Measurements from ENCODE around the gene PNLIPRP2. TPM values are rescaled to one million over a fixed set of nuclear protein-coding genes. Genes with fewer than 3 reads are reported as not detected.

Gene PNLIPRP2
- total RNA-seq, 1 donor: not detected

GRCh38 chr10:116668018-116668417 is 47.3 kb downstream of the PNLIPRP2 start:
- TF ChIP-seq, protein P1, sequence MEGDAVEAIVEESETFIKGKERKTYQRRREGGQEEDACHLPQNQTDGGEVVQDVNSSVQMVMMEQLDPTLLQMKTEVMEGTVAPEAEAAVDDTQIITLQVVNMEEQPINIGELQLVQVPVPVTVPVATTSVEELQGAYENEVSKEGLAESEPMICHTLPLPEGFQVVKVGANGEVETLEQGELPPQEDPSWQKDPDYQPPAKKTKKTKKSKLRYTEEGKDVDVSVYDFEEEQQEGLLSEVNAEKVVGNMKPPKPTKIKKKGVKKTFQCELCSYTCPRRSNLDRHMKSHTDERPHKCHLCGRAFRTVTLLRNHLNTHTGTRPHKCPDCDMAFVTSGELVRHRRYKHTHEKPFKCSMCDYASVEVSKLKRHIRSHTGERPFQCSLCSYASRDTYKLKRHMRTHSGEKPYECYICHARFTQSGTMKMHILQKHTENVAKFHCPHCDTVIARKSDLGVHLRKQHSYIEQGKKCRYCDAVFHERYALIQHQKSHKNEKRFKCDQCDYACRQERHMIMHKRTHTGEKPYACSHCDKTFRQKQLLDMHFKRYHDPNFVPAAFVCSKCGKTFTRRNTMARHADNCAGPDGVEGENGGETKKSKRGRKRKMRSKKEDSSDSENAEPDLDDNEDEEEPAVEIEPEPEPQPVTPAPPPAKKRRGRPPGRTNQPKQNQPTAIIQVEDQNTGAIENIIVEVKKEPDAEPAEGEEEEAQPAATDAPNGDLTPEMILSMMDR (IDR thresholded peaks at IDR 0.05; ENCODE audit: insufficient read depth, low read depth, low read length): no peak
- DNase-seq (ENCODE audit: low read depth): no peak
- no peak overlapping the region for H3K4me3 ChIP-seq (ENCODE audit: low read depth, low read length)

GRCh38 chr10:116668446-116668845 is 47.7 kb downstream of the PNLIPRP2 start:
- TF ChIP-seq, protein P1 (IDR thresholded peaks at IDR 0.05; ENCODE audit: insufficient read depth, low read depth, low read length): no peak
- DNase-seq (ENCODE audit: low read depth): no peak

GRCh38 chr10:116669080-116669479 is 48.3 kb downstream of the PNLIPRP2 start:
- TF ChIP-seq, protein P1 (IDR thresholded peaks at IDR 0.05; ENCODE audit: insufficient read depth, low read depth, low read length): no peak

More at GRCh38 chr10:116668446-116668845, 47.7 kb downstream of the PNLIPRP2 start:
- no peak overlapping the region for H3K4me3 ChIP-seq (ENCODE audit: low read depth, low read length)

DNA sequence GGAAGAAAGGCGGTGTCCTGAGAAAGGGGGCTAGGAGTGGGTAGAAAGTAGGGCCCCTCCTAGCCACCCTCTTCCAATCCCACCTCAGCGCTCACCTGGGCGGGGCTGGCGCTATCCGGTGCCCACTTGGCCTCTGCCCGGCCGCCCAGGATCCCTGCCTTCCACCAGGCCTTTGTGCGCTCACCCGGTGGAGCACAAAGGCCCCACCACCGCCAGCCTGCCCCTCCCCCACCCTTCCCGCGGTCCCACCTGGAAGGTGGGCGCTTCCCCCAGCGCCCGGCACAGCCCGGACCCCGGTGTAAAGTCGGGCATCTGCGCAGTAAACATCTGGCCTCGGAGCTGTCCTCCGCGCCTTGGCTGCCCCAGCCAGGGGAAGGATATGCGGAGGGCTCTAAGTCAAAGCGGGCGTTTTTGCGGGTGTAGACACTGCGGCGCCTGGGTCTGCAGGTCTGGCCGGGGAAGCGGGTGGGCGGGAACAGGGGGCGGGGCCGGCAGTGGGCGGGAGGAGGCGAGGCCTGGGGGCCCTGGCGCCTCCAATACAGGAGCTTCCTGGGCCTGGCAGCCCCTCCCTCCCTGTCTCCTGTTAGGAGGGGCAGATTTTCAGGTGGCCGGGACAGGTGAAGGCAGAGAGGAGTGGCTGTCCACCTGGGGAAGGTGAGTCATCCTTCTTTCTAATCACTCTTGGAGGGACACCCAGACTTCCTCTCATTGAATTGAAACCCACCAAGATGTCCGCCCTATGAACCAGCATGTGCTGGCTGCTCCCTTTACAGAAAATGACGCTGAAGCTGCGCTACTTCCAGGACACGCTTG is 49.3 kb downstream of the PNLIPRP2 start:
- H3K4me3 ChIP-seq (ENCODE audit: low read depth, low read length): no peak overlapping the region
- no peak for DNase-seq (ENCODE audit: low read depth)
- TF ChIP-seq, protein P1 (IDR thresholded peaks at IDR 0.05; ENCODE audit: insufficient read depth, low read depth, low read length): no peak

More at GRCh38 chr10:116669080-116669479, 48.3 kb downstream of the PNLIPRP2 start:
- no peak for DNase-seq (ENCODE audit: low read depth)
- H3K4me3 ChIP-seq (ENCODE audit: low read depth, low read length): no peak overlapping the region

- TF ChIP-seq, protein P1 (IDR thresholded peaks at IDR 0.05; ENCODE audit: insufficient read depth, low read depth, low read length): no peak
- no peak overlapping the region for H3K4me3 ChIP-seq (ENCODE audit: low read depth, low read length)
- DNase-seq (ENCODE audit: low read depth): no peak
These were observed 50.0 kb downstream of the PNLIPRP2 start for GRCh38 chr10:116670706-116671105.

DNA sequence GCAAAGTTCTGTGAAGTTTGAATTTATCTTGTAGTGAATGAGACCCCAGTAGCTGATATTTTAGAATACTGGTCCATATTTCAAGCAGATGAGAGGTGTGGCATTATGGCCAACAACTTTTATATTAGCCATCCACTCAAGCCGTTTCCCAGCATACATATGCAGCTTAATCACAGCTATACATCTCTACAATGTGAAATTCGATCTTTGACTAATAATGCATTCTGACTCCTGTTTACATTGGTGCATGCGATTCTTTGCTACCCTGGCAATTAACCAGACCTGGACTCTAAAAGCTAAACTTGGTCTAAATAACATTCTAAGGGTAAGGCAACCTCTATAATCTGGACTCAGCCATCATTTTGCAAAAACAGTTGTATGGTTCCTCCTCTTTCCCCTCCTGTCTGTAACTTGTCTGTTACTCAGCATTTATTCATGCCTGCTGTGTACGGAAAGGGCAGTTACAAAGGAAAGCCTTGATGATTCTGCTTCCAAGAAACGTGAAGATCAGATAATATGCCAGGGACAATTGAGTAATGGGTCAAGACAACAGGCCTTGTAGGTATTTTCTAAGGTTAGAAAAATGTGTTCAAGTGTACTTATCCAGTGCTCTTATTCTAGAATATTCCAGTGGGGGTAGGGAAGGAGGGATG is 50.6 kb downstream of the PNLIPRP2 start:
- TF ChIP-seq, protein P1 (IDR thresholded peaks at IDR 0.05; ENCODE audit: insufficient read depth, low read depth, low read length): no peak
- no peak for DNase-seq (ENCODE audit: low read depth)
- H3K4me3 ChIP-seq (ENCODE audit: low read depth, low read length): no peak overlapping the region
